Non-pigmented ciliary epithelial cell (primary cell): ENCODE measurements around the gene CYFIP1.
"Not testable (repeated sequence)": the region's sequence is repeated elsewhere in the genome, so short reads cannot be mapped to it uniquely, and the experiment has no call there.

Source experiments
- DNase-seq: peaks from one replicate; pipeline ENCODE4 v3.0.0-alpha.2; 2010; ENCODE audit warnings: low read depth

CYFIP1 gene

GRCh38 chr15:22980189-22981050 lies at the start of gene CYFIP1:
TSS of gene CYFIP1 (minus strand) at chr15:22980368. CDS start at chr15:22947285, 33,083 bp downstream.
- DNase-seq = no peak

- DNase-seq = no peak
Measured at GRCh38 chr15:23026218-23026617, 46.0 kb upstream of the CYFIP1 start.

DNA sequence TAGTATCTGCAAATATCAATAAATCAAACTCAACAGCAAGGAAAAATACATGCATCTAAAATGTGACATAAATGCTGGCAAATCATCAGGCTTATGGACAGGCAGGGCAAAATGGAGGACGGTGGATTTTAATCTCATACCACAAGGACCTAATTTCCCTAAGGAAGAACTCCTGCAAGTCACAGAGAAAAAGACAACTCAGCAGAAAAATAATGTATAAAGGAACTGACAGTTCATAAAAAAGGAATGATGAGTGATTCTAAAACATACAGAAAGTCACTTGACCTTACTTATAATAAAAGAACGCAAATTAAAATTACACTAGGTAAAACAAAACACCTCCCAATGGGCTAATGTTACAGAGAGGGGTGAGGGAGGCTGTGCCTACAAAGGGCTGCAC lies 42.0 kb upstream of the CYFIP1 start:
- no peak for DNase-seq

DNA sequence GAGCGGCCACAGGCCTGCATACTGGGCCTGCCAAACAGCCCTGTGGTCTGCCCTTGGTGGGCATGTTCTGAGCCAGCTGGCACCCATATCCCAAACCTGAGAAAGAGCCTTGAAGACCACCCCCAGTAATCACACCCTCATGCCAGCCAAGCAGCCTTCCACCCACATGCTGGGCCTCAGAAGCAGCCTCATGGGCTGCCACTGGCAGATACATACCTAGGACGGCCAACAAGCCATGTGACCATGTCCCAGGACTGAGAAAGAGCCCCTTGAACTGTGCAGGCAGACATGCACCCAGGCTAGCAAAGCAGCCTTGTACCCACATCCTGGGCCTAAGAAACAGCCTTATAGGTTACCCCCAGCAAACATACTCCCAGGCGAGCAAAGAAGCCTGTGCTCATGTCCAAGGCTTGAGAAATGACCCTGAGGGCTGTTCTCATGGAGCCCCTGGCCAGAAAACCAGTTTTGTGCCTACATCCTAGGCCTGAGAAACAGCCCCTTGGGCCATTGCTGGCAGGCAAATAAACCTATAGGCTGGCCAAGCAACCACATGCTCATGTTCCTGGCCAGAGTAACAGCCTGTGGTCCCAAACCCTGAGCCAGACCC lies 34.3 kb upstream of the CYFIP1 start:
- DNase-seq = no peak

GRCh38 chr15:23013681-23014080 lies 33.5 kb upstream of the CYFIP1 start:
- no peak for DNase-seq

DNA sequence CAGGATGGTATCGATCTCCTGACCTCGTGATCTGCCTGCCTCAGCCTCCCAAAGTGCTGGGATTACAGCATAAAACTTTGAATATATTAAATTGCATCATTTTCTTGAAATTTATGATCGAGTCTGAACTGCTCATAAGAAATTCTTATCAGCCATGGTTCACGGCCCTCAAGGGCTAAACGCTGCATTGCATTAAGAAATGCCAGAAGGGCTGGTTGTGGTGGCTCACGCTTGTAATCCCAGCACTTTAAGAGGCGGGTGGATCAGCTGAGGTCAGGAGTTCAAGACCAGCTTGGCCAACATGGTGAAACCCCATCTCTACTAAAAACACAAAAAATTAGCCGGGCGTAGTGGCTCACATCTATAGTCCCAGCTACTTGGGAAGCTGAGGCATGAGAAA lies 32.4 kb upstream of the CYFIP1 start:
- not testable (repeated sequence) for DNase-seq

DNA sequence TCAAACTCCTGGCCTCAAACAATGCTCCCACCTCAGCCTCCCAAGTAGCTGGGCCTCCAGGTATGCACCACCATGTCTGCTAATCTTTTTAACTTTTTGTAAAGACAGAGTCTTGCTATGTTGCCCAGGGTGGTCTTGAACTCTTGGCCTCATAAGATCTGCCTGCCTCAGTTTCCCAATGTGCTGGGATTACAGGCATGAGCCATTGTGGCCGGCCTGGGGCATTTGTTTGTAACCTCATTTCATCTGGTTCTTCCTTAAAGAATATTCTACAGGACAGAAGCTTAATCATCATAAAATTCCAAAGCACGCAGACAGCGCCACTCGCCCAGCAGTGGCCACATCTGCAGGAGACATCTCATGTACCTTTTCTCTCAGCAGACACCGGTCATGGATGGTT lies 23.6 kb upstream of the CYFIP1 start:
- DNase-seq = no peak

GRCh38 chr15:23002920-23003319 lies 22.8 kb upstream of the CYFIP1 start:
- no peak for DNase-seq

DNA sequence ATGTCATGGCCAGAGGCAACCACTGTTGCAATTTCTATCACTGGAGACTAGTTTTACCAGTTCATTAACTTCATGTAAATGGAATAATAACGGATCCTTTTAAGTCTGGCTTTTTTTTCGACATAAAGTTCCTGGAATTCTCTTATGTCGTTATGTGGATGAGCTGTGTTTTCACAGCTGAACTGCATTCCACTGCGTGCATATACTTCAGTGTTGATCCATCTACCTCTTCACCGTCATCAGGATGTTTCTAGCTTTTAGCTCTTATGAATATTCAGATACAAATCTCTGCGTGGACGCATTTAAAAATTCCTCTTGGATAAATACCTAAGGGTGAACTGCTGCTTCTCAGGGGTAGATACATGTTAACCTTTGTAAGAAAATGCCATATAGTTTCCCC lies 15.6 kb upstream of the CYFIP1 start:
- DNase-seq = no peak

DNA sequence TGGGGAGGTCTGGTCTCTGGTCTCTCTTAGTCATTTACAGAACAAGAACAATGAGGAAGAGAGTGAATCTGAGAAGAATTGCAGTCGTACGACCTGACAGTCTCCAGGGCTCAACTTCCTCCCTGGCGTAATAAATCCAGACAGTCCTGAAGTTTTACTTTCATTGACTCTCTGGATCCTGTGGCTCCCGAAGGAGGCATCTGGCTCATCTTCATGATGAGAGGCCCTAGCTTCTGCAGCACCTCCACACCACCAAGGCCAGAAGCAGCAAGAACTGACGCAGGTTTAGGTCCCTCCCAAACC lies 11.8 kb upstream of the CYFIP1 start:
- DNase-seq = no peak

- no peak for DNase-seq
Measured at GRCh38 chr15:22989576-22990477, 9.7 kb upstream of the CYFIP1 start.

DNA sequence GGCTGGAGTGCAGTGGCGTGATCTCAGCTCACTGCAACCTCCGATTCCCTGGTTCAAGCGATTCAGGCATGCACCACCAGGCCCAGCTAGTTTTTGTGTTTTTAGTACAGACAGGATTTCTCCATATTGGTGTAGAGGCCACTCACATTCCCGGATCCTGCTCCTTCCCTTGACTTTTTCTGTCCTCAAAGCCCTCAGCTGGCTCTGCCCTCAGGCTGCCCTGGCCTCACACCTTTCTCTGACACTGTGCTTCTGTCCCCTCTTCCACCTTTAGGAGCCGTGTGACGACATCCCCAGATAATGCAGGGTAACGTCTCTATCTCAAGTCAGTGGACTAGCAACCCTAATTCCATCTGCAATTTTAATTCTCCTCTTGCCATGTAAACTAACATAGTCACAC lies 8.6 kb upstream of the CYFIP1 start:
- DNase-seq = no peak

GRCh38 chr15:22981931-22982330 lies 1.8 kb upstream of the CYFIP1 start:
- not testable (repeated sequence) for DNase-seq

- no peak for DNase-seq
Measured at GRCh38 chr15:22981051-22981840, 1.1 kb upstream of the CYFIP1 start.

GRCh38 chr15:22979238-22980188 lies 655 bp downstream of the CYFIP1 start:
- DNase-seq = no peak

GRCh38 chr15:22978691-22979237 lies 1.4 kb downstream of the CYFIP1 start:
- DNase-seq = no peak

DNA sequence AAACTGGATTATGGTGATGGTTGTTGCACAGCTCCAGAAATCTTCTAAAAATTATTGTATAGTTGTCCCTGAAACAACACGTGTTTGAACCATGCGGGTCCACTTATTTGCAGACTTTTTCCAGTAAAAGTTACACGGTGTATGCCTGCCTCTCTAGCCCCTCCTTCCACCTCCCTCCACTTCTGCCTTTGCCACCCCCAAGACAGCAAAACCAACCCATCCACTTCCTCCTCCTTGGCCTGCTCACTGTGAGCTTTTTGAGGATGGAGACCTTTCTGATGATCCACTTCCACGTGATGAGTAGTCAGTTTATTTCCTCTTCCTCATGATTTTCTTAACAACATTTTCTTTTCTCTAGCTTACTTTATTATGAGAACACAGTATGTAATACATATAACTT lies 5.4 kb downstream of the CYFIP1 start:
- no peak for DNase-seq

GRCh38 chr15:22973987-22974386 lies 6.2 kb downstream of the CYFIP1 start:
- DNase-seq = no peak

- no peak for DNase-seq
Measured at GRCh38 chr15:22973286-22973685, 6.9 kb downstream of the CYFIP1 start.

GRCh38 chr15:22969489-22969888 lies 10.7 kb downstream of the CYFIP1 start:
- DNase-seq = no peak
